SH-SY5Y (cell line): ENCODE measurements around the gene PNPLA2.

Experiments
- GATA2 ChIP-seq: IDR thresholded peaks from 2 replicates; pipeline ENCODE4 v1.6.1; 2011; ENCODE audit warnings: mild to moderate bottlenecking, low read depth, low read length
- GATA3 ChIP-seq: IDR thresholded peaks from 2 replicates; pipeline ENCODE4 v1.6.1; 2011; ENCODE audit warnings: low read depth, mild to moderate bottlenecking, low read length, moderate library complexity

DNA sequence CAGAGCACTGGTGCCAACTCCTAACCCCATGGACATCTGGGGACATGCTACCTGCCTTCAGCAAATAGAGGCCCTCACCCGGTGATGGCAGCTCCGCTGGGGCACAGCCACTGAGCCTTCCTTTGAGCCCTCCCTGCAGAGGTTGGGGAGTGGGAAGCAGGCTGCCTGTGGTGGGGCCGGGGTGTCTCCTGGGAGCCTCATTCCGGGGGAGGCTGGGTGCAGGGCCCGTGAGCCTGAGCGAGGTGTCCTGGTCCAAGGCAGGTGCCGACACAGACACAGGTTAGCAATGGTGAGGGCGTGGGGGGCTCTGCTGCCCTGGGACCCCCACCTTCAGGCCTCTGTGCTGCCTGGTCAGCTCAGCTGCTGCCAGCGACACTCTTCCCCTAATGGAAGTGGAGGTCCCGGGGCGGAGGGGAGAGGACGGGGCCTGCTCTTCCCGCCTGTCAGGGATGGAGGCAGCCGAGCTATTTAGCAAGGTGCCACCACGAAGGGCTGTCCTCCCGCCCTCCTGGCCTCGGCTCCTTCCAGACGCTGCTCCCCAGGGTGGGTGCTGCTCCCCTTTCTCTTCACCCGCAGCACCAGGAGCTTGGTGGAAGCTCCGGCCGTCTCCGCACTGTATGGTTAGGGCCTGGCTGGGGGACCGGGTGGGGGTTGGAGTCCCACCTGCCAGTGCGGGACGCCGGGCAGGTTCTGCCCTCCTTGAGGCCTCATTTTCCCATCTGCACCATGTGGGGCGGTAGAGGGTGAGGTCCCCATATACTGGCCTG is 35.2 kb downstream of the PNPLA2 start:
- TF ChIP-seq GATA2 (no peak), GATA3 (no peak)
